ENCODE results near the gene IL18BP. TPM values are rescaled to one million over a fixed set of nuclear protein-coding genes. Genes with fewer than 3 reads are reported as not detected.

IL18BP gene
- total and polyA plus RNA-seq, 10 of the 15 experiments (the other 5 are each of a cell fraction or from before 2014, with no cell fraction given): 2.6 to 18.1 (median 10.7) TPM

DNA sequence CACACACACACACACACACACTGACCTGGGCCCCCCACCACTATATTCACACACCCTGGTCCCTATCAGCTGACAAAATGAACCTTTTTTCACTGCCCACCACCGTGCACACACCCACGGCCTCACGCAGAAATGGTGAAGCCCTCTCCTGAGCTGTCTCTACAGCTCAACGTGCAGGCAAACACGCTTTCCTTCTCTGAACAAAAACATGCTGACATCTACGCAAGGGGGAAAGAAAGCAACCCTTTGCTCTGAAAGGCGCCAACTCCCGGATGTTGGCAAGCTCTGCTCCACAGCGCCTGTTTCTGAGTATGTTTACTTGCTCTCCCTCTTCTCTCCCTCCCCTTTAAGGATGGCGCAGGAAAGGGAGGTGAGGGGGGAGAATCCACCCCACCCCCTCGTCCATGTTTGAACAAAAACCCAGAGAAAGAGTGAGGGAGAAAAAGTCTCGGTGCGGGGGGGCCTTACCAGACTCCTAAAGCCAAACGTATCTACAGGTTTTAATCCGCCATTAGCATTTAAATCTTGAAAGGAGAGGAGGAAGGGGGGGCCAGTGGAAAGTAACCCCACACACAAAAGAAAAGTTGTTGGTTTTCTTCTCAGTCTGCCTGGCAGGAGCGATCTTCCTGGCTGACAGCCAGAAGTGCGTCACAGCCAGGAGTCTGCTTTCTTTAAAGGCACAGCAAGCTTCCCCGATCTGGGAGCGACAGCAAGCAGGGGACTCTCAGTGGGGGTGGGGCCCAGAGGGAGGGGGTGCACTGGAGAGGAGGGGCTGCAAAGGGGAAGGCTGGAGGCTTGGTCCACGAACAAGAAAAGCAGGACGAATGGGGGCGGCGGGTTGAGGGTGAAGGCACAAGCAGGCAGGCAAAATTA, 42.0 kb downstream of the IL18BP start (continued):
- TF ChIP-seq KAT2A (conservative IDR thresholded peaks at IDR 0.05; ENCODE audit: control insufficient read depth, low read depth, low read length) (no peak), SMAD1 (IDR thresholded peaks at IDR 0.05; ENCODE audit: low read depth, partially characterized antibody) (peak; percentile 95), MAX (IDR thresholded peaks at IDR 0.05; ENCODE audit: low read depth, low read length) (0 out of 2 replicates have a peak, but pooled peaks have one; percentile 0), RBBP5 (conservative IDR thresholded peaks at IDR 0.05) (no peak), HDGF (IDR thresholded peaks at IDR 0.05) (0 out of 2 replicates have a peak, but pooled peaks have one; percentile 71), FOS (IDR thresholded peaks at IDR 0.05; ENCODE audit: borderline replicate concordance, extremely low read depth, insufficient read length) (no peak), ATF7 (IDR thresholded peaks at IDR 0.05; ENCODE audit: low read depth) (0 out of 2 replicates have a peak, but pooled peaks have one; percentile 55), ETV6 (conservative IDR thresholded peaks at IDR 0.05 in 1 of 2, IDR thresholded peaks at IDR 0.05 in 1 of 2; ENCODE audit: borderline replicate concordance in 1 of 2, low read depth in 1 of 2) (no peak), RFX5 (IDR thresholded peaks at IDR 0.05; ENCODE audit: low read depth, low read length) (no peak), ZNF687 (IDR thresholded peaks at IDR 0.05) (peak; percentile 46; the same call in 1 of the 2 replicates), ZNF207 (IDR thresholded peaks at IDR 0.05; ENCODE audit: borderline replicate concordance) (no peak), BHLHE40 (IDR thresholded peaks at IDR 0.05; ENCODE audit: borderline replicate concordance in 1 of 2, low read depth in 2 of 2, low read length in 1 of 2) (no peak; a peak in 1 of 4 replicates), BACH1 (IDR thresholded peaks at IDR 0.05; ENCODE audit: borderline replicate concordance) (no peak), ZNF217 (IDR thresholded peaks at IDR 0.05) (no peak), POU2F2 (IDR thresholded peaks at IDR 0.05; ENCODE audit: borderline replicate concordance, low read depth, low read length) (no peak), NFXL1 (IDR thresholded peaks at IDR 0.05; ENCODE audit: borderline replicate concordance) (no peak)
- TF ChIP-seq, protein P1, sequence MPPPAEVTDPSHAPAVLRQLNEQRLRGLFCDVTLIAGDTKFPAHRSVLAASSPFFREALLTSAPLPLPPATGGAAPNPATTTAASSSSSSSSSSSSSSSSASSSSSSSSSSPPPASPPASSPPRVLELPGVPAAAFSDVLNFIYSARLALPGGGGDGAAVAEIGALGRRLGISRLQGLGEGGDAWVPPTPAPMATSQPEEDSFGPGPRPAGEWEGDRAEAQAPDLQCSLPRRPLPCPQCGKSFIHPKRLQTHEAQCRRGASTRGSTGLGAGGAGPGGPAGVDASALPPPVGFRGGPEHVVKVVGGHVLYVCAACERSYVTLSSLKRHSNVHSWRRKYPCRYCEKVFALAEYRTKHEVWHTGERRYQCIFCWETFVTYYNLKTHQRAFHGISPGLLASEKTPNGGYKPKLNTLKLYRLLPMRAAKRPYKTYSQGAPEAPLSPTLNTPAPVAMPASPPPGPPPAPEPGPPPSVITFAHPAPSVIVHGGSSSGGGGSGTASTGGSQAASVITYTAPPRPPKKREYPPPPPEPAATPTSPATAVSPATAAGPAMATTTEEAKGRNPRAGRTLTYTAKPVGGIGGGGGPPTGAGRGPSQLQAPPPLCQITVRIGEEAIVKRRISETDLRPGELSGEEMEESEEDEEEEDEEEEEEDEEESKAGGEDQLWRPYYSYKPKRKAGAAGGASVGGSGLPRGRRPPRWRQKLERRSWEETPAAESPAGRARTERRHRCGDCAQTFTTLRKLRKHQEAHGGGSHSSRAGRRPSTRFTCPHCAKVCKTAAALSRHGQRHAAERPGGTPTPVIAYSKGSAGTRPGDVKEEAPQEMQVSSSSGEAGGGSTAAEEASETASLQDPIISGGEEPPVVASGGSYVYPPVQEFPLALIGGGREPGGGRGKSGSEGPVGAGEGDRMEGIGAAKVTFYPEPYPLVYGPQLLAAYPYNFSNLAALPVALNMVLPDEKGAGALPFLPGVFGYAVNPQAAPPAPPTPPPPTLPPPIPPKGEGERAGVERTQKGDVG (CRISPR knock-in tag; IDR thresholded peaks at IDR 0.05): no peak
- TF ChIP-seq, protein P2, sequence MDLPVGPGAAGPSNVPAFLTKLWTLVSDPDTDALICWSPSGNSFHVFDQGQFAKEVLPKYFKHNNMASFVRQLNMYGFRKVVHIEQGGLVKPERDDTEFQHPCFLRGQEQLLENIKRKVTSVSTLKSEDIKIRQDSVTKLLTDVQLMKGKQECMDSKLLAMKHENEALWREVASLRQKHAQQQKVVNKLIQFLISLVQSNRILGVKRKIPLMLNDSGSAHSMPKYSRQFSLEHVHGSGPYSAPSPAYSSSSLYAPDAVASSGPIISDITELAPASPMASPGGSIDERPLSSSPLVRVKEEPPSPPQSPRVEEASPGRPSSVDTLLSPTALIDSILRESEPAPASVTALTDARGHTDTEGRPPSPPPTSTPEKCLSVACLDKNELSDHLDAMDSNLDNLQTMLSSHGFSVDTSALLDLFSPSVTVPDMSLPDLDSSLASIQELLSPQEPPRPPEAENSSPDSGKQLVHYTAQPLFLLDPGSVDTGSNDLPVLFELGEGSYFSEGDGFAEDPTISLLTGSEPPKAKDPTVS (IDR thresholded peaks at IDR 0.05; ENCODE audit: low read depth, low read length): no peak

Measured in GM12878 (cell line).